PFSK-1 (cell line): ENCODE data around the gene EFNA2.

Experiments
- FOXP2 ChIP-seq: optimal IDR thresholded peaks from 2 replicates; pipeline ENCODE3; 2011; ENCODE audit warnings: borderline replicate concordance, control low read depth, inconsistent platforms; ENCODE audit not compliant: insufficient read depth; ENCODE audit errors: extremely low read length, extremely low read depth
- POLR2AphosphoS5 ChIP-seq: IDR thresholded peaks from 2 replicates; pipeline ENCODE4 v1.6.1; 2012; ENCODE audit warnings: low read depth, mild to moderate bottlenecking, control low read depth, low read length, moderate library complexity
- SIN3A ChIP-seq: IDR thresholded peaks from 2 replicates; pipeline ENCODE4 v1.6.1; 2012; ENCODE audit warnings: mild to moderate bottlenecking, low read length, moderate library complexity, borderline replicate concordance; ENCODE audit not compliant: insufficient read depth
- TF ChIP-seq, protein P1 (sequence below), 2 experiments: IDR thresholded peaks; 2 replicates each; pipeline versions ENCODE4 v1.6.1 to v1.8.0; 2011 to 2012; ENCODE audit warnings: low read depth in 2 of 2, low read length in 2 of 2, control low read depth in 1 of 2, inconsistent platforms in 1 of 2, mild to moderate bottlenecking in 1 of 2, moderate library complexity in 1 of 2; ENCODE audit not compliant: insufficient read depth in 1 of 2

DNA sequence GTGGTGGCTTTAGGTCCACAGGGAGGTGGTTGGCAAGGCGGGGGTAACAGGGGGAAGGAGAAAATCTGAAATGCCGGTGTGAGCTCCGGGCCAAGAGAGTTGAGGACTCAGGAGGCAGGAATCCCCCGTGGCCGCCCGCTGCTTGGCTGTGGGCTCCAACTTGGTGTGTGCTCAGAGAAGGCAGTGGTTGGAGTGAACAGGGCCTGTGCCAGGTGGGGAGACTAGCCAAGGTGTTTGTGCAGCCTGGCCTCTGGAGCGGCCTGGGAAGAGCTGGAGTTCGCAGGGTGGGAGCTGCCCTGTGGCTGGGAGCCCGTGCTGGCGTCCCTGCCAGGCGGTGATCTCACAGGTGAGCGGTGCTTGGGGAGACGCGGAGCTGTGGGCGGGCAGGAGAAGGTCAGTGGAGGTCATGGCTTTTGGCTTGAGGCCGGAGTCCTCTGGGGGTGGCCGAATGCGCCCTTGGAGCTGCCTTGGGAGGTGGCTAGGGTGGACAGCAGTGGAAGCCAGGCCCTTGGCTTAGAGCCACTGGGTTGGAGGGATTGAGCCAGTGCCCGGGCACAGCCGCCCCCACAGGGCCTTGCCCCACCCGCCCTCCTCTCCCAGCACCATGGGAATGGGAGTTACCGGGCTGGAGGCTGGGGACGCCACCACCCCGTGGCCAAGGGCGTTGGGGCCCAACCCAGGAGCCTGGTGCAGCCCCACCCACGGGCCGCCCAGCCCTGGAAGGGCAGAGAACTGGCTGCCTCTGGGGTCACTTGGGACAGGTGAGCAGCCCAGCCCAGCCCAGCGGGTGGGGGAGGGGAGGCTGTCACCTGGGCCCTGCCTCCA, 23.7 kb upstream of the EFNA2 start:
- TF ChIP-seq FOXP2: no peak
- TF ChIP-seq, protein P1, sequence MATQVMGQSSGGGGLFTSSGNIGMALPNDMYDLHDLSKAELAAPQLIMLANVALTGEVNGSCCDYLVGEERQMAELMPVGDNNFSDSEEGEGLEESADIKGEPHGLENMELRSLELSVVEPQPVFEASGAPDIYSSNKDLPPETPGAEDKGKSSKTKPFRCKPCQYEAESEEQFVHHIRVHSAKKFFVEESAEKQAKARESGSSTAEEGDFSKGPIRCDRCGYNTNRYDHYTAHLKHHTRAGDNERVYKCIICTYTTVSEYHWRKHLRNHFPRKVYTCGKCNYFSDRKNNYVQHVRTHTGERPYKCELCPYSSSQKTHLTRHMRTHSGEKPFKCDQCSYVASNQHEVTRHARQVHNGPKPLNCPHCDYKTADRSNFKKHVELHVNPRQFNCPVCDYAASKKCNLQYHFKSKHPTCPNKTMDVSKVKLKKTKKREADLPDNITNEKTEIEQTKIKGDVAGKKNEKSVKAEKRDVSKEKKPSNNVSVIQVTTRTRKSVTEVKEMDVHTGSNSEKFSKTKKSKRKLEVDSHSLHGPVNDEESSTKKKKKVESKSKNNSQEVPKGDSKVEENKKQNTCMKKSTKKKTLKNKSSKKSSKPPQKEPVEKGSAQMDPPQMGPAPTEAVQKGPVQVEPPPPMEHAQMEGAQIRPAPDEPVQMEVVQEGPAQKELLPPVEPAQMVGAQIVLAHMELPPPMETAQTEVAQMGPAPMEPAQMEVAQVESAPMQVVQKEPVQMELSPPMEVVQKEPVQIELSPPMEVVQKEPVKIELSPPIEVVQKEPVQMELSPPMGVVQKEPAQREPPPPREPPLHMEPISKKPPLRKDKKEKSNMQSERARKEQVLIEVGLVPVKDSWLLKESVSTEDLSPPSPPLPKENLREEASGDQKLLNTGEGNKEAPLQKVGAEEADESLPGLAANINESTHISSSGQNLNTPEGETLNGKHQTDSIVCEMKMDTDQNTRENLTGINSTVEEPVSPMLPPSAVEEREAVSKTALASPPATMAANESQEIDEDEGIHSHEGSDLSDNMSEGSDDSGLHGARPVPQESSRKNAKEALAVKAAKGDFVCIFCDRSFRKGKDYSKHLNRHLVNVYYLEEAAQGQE (IDR thresholded peaks at IDR 0.05; ENCODE audit: insufficient read depth in 1 of 2, low read depth in 2 of 2, low read length in 2 of 2): no peak
- peak; percentile 1 for TF ChIP-seq POLR2AphosphoS5
- TF ChIP-seq SIN3A: no peak
